NB4 (cell line): ENCODE results near the gene PSAP.

ENCODE experiments used
- DNase-seq: peaks from one replicate; pipeline ENCODE4 v3.0.0; 2010; ENCODE audit warnings: low read depth
- H3K4me3 ChIP-seq: one replicate; pipeline ENCODE4 v1.5.1; 2011; ENCODE audit warnings: mild to moderate bottlenecking, low read depth, low read length, moderate library complexity
- MAX ChIP-seq: IDR thresholded peaks from 2 replicates; pipeline ENCODE4 v1.6.1; 2011; ENCODE audit warnings: low read depth, low read length
- MYC ChIP-seq: IDR thresholded peaks from 2 replicates; pipeline ENCODE4 v1.6.1; 2011; ENCODE audit warnings: low read depth, low read length
- POLR2A ChIP-seq: IDR thresholded peaks from 2 replicates; pipeline ENCODE4 v1.6.1; 2011; ENCODE audit warnings: mild to moderate bottlenecking; ENCODE audit not compliant: insufficient read length; ENCODE audit errors: extremely low read depth
- TF ChIP-seq, protein P1 (sequence below): IDR thresholded peaks from one replicate; pipeline ENCODE4 v1.5.1; 2012; ENCODE audit warnings: low read depth, low read length

Gene PSAP

GRCh38 chr10:71804077-71804476, 47.0 kb downstream of the PSAP start:
- H3K4me3 ChIP-seq = no peak overlapping the region
- DNase-seq = no peak
- TF ChIP-seq MAX = no peak
- TF ChIP-seq, protein P1, sequence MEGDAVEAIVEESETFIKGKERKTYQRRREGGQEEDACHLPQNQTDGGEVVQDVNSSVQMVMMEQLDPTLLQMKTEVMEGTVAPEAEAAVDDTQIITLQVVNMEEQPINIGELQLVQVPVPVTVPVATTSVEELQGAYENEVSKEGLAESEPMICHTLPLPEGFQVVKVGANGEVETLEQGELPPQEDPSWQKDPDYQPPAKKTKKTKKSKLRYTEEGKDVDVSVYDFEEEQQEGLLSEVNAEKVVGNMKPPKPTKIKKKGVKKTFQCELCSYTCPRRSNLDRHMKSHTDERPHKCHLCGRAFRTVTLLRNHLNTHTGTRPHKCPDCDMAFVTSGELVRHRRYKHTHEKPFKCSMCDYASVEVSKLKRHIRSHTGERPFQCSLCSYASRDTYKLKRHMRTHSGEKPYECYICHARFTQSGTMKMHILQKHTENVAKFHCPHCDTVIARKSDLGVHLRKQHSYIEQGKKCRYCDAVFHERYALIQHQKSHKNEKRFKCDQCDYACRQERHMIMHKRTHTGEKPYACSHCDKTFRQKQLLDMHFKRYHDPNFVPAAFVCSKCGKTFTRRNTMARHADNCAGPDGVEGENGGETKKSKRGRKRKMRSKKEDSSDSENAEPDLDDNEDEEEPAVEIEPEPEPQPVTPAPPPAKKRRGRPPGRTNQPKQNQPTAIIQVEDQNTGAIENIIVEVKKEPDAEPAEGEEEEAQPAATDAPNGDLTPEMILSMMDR = no peak
- TF ChIP-seq MYC = no peak
- TF ChIP-seq POLR2A = no peak

DNA sequence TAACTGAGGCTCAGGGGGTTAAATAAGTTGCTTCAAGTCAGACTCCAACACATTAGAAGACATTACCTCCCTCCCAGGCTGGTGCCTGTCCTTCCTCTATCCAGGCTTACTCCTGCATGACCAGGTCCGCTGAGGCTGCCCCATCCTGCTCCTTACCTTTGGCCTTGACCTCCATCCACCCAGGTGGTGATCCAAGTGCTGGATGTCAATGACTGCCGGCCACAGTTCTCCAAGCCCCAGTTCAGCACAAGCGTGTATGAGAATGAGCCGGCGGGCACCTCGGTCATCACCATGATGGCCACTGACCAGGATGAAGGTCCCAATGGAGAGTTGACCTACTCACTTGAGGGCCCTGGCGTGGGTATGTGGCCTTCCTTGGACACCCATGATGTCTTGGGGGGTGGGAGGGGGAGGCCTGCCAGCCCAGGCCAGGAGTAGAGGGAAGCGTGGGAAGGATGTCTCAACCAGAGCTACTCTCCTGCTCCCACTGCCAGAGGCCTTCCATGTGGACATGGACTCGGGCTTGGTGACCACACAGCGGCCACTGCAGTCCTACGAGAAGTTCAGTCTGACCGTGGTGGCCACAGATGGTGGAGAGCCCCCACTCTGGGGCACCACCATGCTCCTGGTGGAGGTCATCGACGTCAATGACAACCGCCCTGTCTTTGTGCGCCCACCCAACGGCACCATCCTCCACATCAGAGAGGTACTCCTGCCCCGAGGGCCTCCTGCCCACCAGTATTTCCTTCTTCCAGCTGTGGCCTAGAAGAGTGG, 48.1 kb downstream of the PSAP start:
- TF ChIP-seq POLR2A = no peak
- no peak for TF ChIP-seq MYC
- TF ChIP-seq, protein P1 = no peak
- no peak for TF ChIP-seq MAX
- no peak overlapping the region for H3K4me3 ChIP-seq

GRCh38 chr10:71802235-71802634, 48.8 kb downstream of the PSAP start:
- no peak overlapping the region for H3K4me3 ChIP-seq
- DNase-seq = no peak
- TF ChIP-seq MAX (no peak), MYC (no peak), POLR2A (no peak)
- TF ChIP-seq, protein P1 = no peak

More for the DNA sequence above, 48.1 kb downstream of the PSAP start:
- no peak for DNase-seq

GRCh38 chr10:71801361-71801760, 49.7 kb downstream of the PSAP start:
- DNase-seq = peak; percentile 39
- TF ChIP-seq MAX (no peak), MYC (no peak), POLR2A (no peak)
- TF ChIP-seq, protein P1 = no peak

DNA sequence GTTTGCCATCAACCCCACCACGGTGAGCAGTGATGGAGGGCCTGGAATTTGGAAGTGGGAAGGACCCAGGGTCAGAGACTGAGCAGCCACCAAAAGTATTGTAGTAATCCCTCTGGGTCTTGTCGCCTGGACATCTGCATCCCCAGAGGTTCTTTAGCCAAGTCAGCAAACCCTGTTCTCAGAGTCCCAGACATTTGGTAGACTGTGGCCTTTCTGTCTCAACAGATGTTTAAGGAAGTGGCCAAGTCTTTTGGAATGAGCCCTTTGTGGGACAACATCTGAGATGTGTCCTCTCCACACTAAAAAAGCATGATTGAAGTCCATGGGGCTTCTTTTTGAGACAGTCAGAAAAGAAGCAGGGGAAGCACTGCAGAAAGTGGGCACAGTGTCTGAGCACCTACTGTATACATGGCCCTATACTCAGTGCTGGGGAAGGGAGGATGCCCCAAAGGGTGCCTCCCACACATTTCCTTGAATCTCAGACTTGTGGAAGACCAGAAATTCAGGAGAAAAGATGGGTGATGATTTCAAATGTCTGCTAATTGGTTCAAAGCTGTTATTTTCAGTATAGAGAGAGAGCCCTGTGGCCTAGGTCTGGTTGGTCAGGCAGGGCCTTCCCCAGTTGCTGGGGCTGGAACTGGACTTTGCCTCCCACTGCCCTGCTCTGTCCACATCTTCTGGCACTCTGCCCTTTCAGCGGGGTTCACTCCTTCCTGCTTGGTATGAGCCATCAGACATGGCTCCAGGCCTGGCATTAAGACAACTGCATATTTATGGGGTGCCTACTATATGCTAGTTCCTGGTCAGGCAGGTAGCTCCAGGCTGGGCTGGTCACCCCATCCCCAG, 51.2 kb downstream of the PSAP start:
- TF ChIP-seq MYC (no peak), POLR2A (no peak), MAX (no peak)
- TF ChIP-seq, protein P1 = no peak
- no peak for DNase-seq
- no peak overlapping the region for H3K4me3 ChIP-seq

More at GRCh38 chr10:71801361-71801760, 49.7 kb downstream of the PSAP start:
- H3K4me3 ChIP-seq = no peak overlapping the region
